HTERT RPE-1 (cell line): ENCODE results near the gene PRKAG3.
"Not testable (repeated sequence)": the region's sequence is repeated elsewhere in the genome, so short reads cannot be mapped to it uniquely, and the experiment has no call there.

Source experiments
- in situ Hi-C: fragments of 300-500 bp; cut with MboI; formaldehyde crosslinking; loops from 4 replicates; pipeline ENCODE4 v1.14.3; 2020; ENCODE audit warnings: low sequenced_read_pairs

The PRKAG3 gene

GRCh38 chr2:218844334-218844733 is 12.7 kb upstream of the PRKAG3 start:
- in situ Hi-C loops, result not testable (repeated sequence)

DNA sequence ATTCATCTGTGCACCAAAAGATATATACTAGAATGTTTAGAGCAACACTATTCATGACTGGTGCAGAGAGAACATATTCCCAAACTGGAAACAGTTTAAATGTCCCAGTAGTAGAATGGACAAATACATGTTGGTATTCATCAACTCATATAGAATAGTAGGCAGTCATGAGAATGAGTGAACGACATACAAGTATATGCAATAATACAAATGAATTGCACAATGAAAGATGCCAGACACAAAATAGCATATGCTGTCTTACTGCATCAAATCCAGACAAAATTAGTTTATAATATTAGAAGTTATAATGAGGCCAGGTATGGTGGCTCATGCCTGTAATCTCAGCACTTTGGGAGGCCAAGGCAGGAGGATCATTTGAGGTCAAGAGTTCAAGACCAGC is 8.3 kb upstream of the PRKAG3 start:
- in situ Hi-C loops, result no loop called here

GRCh38 chr2:218839430-218839829 is 7.8 kb upstream of the PRKAG3 start:
- in situ Hi-C loops, result no loop called here

DNA sequence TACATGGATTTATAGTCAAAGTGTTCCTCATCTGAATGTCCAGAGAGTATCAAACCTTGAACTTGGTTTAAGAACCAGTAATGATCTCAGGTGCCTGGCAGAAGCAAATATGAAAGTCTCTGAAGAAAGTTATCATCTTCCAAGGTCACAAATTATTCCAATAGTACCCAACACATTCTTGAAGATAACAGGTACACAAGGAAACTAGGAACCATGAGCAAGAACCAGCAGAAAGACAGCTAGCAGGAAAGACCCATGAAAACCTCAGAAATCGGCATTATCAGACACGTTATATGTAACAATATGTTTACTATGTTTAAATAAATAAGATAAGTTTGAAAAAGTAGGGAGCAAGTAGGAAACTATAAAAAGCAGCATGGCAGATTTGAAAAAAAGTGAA is 5.9 kb upstream of the PRKAG3 start:
- in situ Hi-C loops, result no loop called here

DNA sequence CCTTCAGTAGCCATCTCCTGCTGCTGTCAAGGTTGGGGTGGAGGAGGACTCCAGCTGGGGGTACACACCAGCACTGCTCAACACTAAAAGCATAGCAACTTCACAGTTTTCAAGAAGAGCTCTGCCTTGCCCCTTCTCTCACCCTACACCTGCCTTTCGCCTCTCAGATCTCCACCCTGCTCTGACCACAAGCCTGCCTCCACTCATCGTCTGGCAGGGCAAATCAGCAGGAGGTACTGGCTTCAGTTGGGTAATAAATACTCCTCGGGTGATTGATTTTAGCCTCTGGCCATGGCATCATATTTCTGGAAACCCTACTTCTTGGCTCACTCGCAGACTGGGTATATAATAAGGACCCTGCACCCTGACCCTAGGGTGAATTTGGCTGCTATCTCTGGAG is 3.1 kb upstream of the PRKAG3 start:
- in situ Hi-C loops, result no loop called here

DNA sequence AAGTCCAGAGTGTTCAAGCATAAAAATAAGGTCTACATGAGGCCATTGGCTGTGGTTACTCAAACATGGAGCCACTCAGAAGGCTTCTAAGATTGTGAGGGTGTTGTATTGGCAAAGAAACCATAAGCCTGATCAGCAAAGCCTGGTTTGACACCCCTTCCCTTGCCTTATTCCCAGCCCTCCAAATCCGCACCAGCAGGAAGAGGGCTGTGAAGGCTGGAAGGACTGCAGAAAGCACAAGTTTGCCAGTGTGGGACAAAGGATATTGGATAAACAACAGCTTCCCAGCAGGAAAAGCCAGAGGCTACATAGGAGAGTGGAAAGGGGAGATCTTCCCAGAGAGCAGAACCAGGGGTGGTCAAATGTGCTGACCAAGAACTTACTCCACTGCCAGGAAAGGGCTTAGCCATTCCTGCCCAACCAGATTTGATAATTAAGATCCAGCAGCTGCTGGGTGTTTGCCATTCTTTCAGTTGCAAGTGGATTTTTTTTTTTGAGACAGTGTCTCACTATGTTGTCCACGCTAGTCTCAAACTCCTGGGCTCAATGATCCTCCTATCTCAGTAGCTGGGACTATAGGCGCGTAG is 1.5 kb upstream of the PRKAG3 start:
- in situ Hi-C loops, result no loop called here

- in situ Hi-C loops, result no loop called here
Observed at GRCh38 chr2:218832520-218832919, 917 bp upstream of the PRKAG3 start.

- in situ Hi-C loops, result no loop called here
Observed at GRCh38 chr2:218832081-218832480, 478 bp upstream of the PRKAG3 start.

DNA sequence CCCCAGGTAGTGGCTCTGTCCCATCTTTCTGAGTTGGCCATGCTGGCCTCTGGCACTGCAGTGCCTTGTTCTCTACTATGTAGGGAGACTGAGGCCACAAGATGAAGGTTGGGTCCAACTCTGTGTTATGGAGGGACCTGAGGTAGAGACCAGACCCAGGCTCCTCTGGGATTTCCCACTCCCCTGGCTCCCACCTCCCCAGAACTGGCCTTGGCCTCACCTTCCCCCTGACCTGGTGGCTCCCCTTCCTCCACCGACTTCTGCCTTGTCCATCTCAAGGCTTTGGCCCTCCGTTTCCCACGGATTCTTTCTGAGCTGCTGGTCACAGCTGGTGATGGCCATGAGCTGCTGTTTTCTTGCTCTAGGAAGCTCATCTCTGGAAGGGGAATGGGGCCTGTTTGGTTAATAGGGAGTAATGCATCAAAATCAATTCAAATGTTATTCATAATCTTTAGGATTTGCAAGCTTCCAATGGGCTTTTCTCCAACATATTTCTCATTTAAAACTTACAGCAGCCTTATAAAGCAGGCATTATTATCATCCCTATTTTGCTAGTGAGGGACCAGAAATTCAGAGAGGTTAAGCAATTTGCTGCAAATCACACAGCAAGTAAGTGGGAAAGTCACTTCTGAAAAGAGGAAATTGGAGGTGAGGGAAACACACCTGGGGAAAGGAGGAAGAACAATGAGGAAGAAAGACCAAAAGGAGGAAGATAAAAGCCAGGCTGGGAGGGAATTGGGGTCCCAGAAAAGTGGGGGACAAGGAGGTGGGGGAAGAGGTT is 887 bp downstream of the PRKAG3 start:
- in situ Hi-C loops, result no loop called here

DNA sequence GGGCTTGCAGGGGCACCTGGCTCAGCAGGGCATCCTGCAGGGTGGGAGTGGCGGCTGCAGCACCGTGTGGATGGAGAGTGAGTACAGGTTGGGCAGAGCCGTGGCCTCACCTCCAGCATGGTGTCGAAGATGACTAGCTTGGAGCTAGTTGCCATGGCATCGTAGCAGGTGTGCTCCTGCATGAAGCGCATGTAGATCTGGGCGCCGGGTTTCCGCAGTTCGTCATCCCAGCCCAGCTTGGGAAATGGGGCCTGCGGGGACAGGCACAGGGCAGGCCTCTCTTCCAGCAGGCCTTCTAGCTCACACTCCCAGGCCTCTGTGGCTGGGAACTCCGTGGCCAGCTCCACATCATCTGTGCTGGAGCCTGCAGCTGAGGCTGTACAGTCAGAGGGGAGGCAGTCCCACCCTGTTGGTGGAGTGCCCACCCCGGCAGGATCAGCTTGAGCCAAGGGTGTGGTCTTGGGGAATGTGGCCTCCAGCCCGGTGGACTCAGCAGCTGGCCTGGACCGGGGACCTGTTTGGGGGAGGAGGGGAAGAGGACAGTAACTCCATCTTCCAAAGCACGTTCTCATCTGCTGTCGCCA is 1.6 kb downstream of the PRKAG3 start:
- in situ Hi-C loops, result no loop called here

DNA sequence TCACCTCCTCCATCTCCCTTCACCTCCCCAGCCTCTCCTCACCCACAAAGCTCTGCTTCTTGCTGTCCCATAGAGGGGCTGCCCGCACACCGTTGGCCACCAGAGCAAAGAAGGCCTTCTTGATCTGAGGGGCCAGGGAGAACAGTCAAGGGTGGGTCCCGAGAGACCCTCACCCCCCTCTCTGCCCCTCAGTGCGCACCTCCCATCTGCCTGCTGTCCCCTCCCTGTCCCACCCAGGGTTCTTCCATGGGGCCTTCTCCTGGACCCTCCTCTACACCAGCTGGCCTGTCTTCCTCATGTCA is 3.2 kb downstream of the PRKAG3 start:
- in situ Hi-C loops, result no loop called here

- in situ Hi-C loops, result no loop called here
Observed at GRCh38 chr2:218827701-218828476, 3.7 kb downstream of the PRKAG3 start.

DNA sequence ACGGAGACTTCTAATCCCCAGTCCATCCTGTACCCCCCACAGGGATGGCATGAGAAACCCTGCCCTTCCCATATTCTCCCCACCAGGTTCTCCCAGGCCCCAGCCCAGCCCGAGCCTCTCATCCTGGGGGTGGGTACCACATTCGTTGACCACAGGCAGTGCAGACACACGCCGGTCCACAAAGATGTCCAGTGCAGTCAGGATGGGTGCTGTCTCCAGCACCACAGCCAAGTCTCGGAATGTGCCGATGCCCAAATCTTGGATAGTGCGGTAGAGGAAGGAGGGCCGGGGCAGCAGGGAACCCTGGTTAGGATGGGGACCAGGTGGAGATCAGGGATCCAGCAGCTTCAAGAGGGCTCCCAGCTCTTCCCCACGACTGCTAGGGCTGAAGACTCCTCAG is 4.8 kb downstream of the PRKAG3 start:
- in situ Hi-C loops, result no loop called here

GRCh38 chr2:218824004-218824403 is 7.6 kb downstream of the PRKAG3 start:
- in situ Hi-C loops, result no loop called here

- in situ Hi-C loops, result no loop called here
Observed at GRCh38 chr2:218823196-218823855, 8.3 kb downstream of the PRKAG3 start.

- in situ Hi-C loops, result no loop called here
Observed at GRCh38 chr2:218822622-218823021, 9.0 kb downstream of the PRKAG3 start.

GRCh38 chr2:218821605-218822211 is 9.9 kb downstream of the PRKAG3 start:
- in situ Hi-C loops, result no loop called here

GRCh38 chr2:218820746-218821369 is 10.7 kb downstream of the PRKAG3 start:
- in situ Hi-C loops, result no loop called here

- in situ Hi-C loops, result no loop called here
Observed at GRCh38 chr2:218819093-218819492, 12.5 kb downstream of the PRKAG3 start.

- in situ Hi-C loops, result no loop called here
Observed at GRCh38 chr2:218816561-218817011, 15.0 kb downstream of the PRKAG3 start.
